ENCODE data around the gene ZNF407.

The ZNF407 gene

DNA sequence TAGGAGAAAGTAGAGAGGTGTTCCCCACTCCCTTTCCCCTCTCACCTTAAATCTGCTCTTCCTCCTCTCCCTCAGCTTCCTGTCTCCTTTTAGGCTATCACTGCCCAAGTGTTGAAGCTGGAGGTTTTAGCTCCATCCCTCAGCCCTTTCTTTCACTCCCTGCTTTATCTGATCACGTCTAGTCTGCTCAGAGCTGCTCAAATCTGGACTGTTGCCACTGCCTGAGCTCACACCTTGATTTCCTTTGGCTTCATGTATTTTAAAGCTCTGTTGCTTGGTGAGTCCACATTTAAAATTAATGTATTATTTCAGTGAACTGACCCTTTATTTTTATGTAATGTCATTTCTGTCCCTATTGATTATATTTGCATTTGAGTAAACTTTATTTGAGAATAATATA is 374.7 kb downstream of the ZNF407 start:
- POLR2A ChIA-PET, result no interaction called here
- TF ChIP-seq HDGF (IDR thresholded peaks at IDR 0.05; ENCODE audit: borderline replicate concordance) (no peak), SUZ12 (IDR thresholded peaks at IDR 0.05) (no peak), ELF4 (IDR thresholded peaks at IDR 0.05) (no peak), BHLHE40 (IDR thresholded peaks at IDR 0.05; ENCODE audit: borderline replicate concordance) (no peak), LEF1 (IDR thresholded peaks at IDR 0.05; ENCODE audit: borderline replicate concordance) (no peak), ZNF384 (IDR thresholded peaks at IDR 0.05) (no peak), FOXA1 (IDR thresholded peaks at IDR 0.05) (no peak), SP1 (IDR thresholded peaks at IDR 0.05) (no peak), FOXK2 (IDR thresholded peaks at IDR 0.05) (no peak), FOXM1 (IDR thresholded peaks at IDR 0.05; ENCODE audit: borderline replicate concordance) (no peak), L3MBTL2 (conservative IDR thresholded peaks at IDR 0.05) (no peak), TARDBP (IDR thresholded peaks at IDR 0.05) (no peak), ARNT (IDR thresholded peaks at IDR 0.05) (no peak), NFRKB (IDR thresholded peaks at IDR 0.05) (no peak), CTBP1 (IDR thresholded peaks at IDR 0.05; ENCODE audit: borderline replicate concordance) (no peak)
- TF ChIP-seq, protein P1, sequence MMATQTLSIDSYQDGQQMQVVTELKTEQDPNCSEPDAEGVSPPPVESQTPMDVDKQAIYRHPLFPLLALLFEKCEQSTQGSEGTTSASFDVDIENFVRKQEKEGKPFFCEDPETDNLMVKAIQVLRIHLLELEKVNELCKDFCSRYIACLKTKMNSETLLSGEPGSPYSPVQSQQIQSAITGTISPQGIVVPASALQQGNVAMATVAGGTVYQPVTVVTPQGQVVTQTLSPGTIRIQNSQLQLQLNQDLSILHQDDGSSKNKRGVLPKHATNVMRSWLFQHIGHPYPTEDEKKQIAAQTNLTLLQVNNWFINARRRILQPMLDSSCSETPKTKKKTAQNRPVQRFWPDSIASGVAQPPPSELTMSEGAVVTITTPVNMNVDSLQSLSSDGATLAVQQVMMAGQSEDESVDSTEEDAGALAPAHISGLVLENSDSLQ (IDR thresholded peaks at IDR 0.05), result no peak
- CTCF ChIA-PET, result no interaction called here
- DNase-seq (ENCODE audit: extremely low spot score), result no peak

DNA sequence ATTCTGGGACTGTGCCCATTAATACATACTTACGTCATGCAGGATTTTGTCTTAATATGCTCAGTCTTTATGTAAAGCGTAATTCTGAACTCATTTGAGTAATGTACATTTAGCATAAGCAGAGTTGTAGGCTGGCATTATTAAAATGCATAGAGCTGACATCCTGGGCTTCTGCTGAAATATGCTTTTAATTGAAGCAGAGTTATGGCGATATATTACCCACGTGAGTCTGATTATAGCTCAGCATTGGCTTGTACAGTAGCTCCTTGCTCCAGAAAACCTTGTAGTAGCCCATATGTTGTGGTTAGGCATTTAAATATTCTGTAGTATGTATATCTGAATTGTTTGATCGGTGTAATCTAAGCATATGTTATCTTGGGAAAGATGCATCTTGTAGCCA is 377.3 kb downstream of the ZNF407 start:
- ChIA-PET POLR2A (no interaction called here), CTCF (no interaction called here)
- TF ChIP-seq LEF1 (IDR thresholded peaks at IDR 0.05; ENCODE audit: borderline replicate concordance), result no peak
- TF ChIP-seq ARNT (IDR thresholded peaks at IDR 0.05), result no peak
- TF ChIP-seq SUZ12 (IDR thresholded peaks at IDR 0.05), result no peak
- TF ChIP-seq ELF4 (IDR thresholded peaks at IDR 0.05), result no peak
- TF ChIP-seq TARDBP (IDR thresholded peaks at IDR 0.05), result no peak
- no peak for TF ChIP-seq FOXK2 (IDR thresholded peaks at IDR 0.05)
- no peak for TF ChIP-seq HDGF (IDR thresholded peaks at IDR 0.05; ENCODE audit: borderline replicate concordance)
- TF ChIP-seq L3MBTL2 (conservative IDR thresholded peaks at IDR 0.05), result no peak
- TF ChIP-seq BHLHE40 (IDR thresholded peaks at IDR 0.05; ENCODE audit: borderline replicate concordance), result no peak
- TF ChIP-seq ZNF384 (IDR thresholded peaks at IDR 0.05), result no peak
- no peak for TF ChIP-seq CTBP1 (IDR thresholded peaks at IDR 0.05; ENCODE audit: borderline replicate concordance)
- TF ChIP-seq FOXA1 (IDR thresholded peaks at IDR 0.05), result no peak
- TF ChIP-seq FOXM1 (IDR thresholded peaks at IDR 0.05; ENCODE audit: borderline replicate concordance), result no peak
- TF ChIP-seq, protein P1 (IDR thresholded peaks at IDR 0.05), result no peak
- no peak for TF ChIP-seq SP1 (IDR thresholded peaks at IDR 0.05)
- TF ChIP-seq NFRKB (IDR thresholded peaks at IDR 0.05), result no peak
- DNase-seq (ENCODE audit: extremely low spot score), result no peak

GRCh38 chr18:74976331-74976909 is 378.8 kb downstream of the ZNF407 start:
- POLR2A ChIA-PET, result no interaction called here
- CTCF ChIA-PET, result no interaction called here
- DNase-seq (ENCODE audit: extremely low spot score), result no peak
- TF ChIP-seq ZNF384 (IDR thresholded peaks at IDR 0.05), result no peak
- TF ChIP-seq CTBP1 (IDR thresholded peaks at IDR 0.05; ENCODE audit: borderline replicate concordance), result no peak
- no peak for TF ChIP-seq SUZ12 (IDR thresholded peaks at IDR 0.05)
- no peak for TF ChIP-seq NFRKB (IDR thresholded peaks at IDR 0.05)
- TF ChIP-seq TARDBP (IDR thresholded peaks at IDR 0.05), result no peak
- TF ChIP-seq FOXK2 (IDR thresholded peaks at IDR 0.05), result no peak
- no peak for TF ChIP-seq ARNT (IDR thresholded peaks at IDR 0.05)
- no peak for TF ChIP-seq ELF4 (IDR thresholded peaks at IDR 0.05)
- no peak for TF ChIP-seq FOXA1 (IDR thresholded peaks at IDR 0.05)
- no peak for TF ChIP-seq L3MBTL2 (conservative IDR thresholded peaks at IDR 0.05)

DNA sequence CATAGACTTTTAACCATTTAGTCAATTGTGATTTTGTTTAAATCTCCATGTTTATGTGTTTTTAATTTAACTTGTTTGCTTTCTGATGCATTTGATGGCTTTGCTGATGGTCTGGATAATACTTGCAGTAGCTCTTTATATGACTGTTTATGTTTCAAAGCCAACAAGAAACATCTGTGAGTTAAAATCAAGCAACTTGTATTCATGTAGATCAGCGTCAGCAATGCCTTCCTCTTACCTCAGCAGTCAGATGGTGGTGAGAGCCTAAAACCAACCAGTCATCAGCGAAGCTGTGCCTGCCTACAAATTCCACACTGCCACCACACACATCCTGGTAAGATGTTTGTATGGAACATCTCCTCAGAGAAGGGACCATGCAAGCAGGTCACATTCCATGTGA is 379.4 kb downstream of the ZNF407 start:
- POLR2A ChIA-PET, result no interaction called here
- CTCF ChIA-PET, result no interaction called here
- DNase-seq (ENCODE audit: extremely low spot score), result no peak

DNA sequence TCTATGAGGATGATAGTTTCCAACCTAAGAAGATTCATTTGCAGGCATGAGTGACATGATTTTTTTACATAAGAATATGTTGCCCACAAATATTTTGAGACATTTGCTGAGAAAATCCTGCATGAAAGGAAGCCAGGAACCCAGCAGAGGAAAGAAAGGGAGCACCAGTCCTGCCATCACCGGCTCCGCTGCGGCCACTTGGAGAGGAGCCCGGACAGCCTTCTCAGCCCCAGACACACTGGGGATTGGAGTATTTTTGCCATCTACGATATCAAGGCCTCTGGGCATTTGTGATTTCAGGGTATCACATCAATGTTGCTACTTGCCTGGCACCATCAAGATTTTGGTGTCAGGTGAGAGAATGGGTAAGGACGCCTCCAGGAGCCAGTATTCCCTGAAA is 383.0 kb downstream of the ZNF407 start:
- ChIA-PET POLR2A (no interaction called here), CTCF (no interaction called here)
- DNase-seq (ENCODE audit: extremely low spot score), result no peak
- TF ChIP-seq, protein P1 (IDR thresholded peaks at IDR 0.05), result no peak
- TF ChIP-seq NFRKB (IDR thresholded peaks at IDR 0.05) (no peak), FOXK2 (IDR thresholded peaks at IDR 0.05) (no peak), ZNF384 (IDR thresholded peaks at IDR 0.05) (no peak), ARNT (IDR thresholded peaks at IDR 0.05) (no peak), TARDBP (IDR thresholded peaks at IDR 0.05) (no peak), L3MBTL2 (conservative IDR thresholded peaks at IDR 0.05) (no peak), FOXM1 (IDR thresholded peaks at IDR 0.05; ENCODE audit: borderline replicate concordance) (no peak), FOXA1 (IDR thresholded peaks at IDR 0.05) (no peak), HDGF (IDR thresholded peaks at IDR 0.05; ENCODE audit: borderline replicate concordance) (no peak), BHLHE40 (IDR thresholded peaks at IDR 0.05; ENCODE audit: borderline replicate concordance) (no peak), ELF4 (IDR thresholded peaks at IDR 0.05) (no peak), CTBP1 (IDR thresholded peaks at IDR 0.05; ENCODE audit: borderline replicate concordance) (no peak), LEF1 (IDR thresholded peaks at IDR 0.05; ENCODE audit: borderline replicate concordance) (no peak), SP1 (IDR thresholded peaks at IDR 0.05) (no peak), SUZ12 (IDR thresholded peaks at IDR 0.05) (no peak)

More for the DNA sequence above, 379.4 kb downstream of the ZNF407 start:
- TF ChIP-seq HDGF (IDR thresholded peaks at IDR 0.05; ENCODE audit: borderline replicate concordance) (no peak), ARNT (IDR thresholded peaks at IDR 0.05) (no peak), FOXA1 (IDR thresholded peaks at IDR 0.05) (no peak), BHLHE40 (IDR thresholded peaks at IDR 0.05; ENCODE audit: borderline replicate concordance) (no peak), L3MBTL2 (conservative IDR thresholded peaks at IDR 0.05) (no peak), NFRKB (IDR thresholded peaks at IDR 0.05) (no peak), FOXM1 (IDR thresholded peaks at IDR 0.05; ENCODE audit: borderline replicate concordance) (no peak)

DNA sequence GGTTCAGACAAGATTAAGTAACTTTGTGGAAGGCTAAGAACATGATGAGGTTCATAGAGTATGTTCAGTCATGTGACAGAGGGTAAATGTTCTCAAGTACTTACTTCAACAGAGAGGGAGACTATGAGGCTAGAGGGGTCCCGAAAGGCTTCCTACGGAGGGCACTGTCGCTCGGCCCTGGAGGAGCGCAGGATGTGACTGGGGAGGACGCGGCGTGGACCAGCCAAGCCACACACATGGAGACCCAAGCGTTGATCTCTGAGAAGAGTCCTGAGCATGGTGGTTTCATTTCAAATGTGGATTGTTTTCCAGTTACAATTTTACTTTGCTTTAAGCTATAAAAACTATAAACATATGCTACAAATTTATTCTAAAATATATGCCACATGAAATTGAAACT is 383.8 kb downstream of the ZNF407 start:
- ChIA-PET CTCF (no interaction called here), POLR2A (interaction anchor here (0.6 kb wide), 1 partner anchor 371 kb away, joined by 3 read pairs; no protein-coding TSS in a partner anchor)
- no peak for DNase-seq (ENCODE audit: extremely low spot score)
- no peak for TF ChIP-seq FOXM1 (IDR thresholded peaks at IDR 0.05; ENCODE audit: borderline replicate concordance)
- no peak for TF ChIP-seq FOXK2 (IDR thresholded peaks at IDR 0.05)
- TF ChIP-seq HDGF (IDR thresholded peaks at IDR 0.05; ENCODE audit: borderline replicate concordance), result no peak
- TF ChIP-seq CTBP1 (IDR thresholded peaks at IDR 0.05; ENCODE audit: borderline replicate concordance), result no peak
- no peak for TF ChIP-seq FOXA1 (IDR thresholded peaks at IDR 0.05)
- no peak for TF ChIP-seq NFRKB (IDR thresholded peaks at IDR 0.05)
- TF ChIP-seq BHLHE40 (IDR thresholded peaks at IDR 0.05; ENCODE audit: borderline replicate concordance), result no peak
- no peak for TF ChIP-seq TARDBP (IDR thresholded peaks at IDR 0.05)
- no peak for TF ChIP-seq ELF4 (IDR thresholded peaks at IDR 0.05)
- no peak for TF ChIP-seq L3MBTL2 (conservative IDR thresholded peaks at IDR 0.05)
- TF ChIP-seq SP1 (IDR thresholded peaks at IDR 0.05), result no peak
- no peak for TF ChIP-seq SUZ12 (IDR thresholded peaks at IDR 0.05)
- TF ChIP-seq, protein P1 (IDR thresholded peaks at IDR 0.05), result no peak
- no peak for TF ChIP-seq ARNT (IDR thresholded peaks at IDR 0.05)
- TF ChIP-seq LEF1 (IDR thresholded peaks at IDR 0.05; ENCODE audit: borderline replicate concordance), result no peak
- no peak for TF ChIP-seq ZNF384 (IDR thresholded peaks at IDR 0.05)
